ENCODE measurements around the gene DSTYK.

- TF ChIP-seq, protein P1, sequence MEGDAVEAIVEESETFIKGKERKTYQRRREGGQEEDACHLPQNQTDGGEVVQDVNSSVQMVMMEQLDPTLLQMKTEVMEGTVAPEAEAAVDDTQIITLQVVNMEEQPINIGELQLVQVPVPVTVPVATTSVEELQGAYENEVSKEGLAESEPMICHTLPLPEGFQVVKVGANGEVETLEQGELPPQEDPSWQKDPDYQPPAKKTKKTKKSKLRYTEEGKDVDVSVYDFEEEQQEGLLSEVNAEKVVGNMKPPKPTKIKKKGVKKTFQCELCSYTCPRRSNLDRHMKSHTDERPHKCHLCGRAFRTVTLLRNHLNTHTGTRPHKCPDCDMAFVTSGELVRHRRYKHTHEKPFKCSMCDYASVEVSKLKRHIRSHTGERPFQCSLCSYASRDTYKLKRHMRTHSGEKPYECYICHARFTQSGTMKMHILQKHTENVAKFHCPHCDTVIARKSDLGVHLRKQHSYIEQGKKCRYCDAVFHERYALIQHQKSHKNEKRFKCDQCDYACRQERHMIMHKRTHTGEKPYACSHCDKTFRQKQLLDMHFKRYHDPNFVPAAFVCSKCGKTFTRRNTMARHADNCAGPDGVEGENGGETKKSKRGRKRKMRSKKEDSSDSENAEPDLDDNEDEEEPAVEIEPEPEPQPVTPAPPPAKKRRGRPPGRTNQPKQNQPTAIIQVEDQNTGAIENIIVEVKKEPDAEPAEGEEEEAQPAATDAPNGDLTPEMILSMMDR (IDR thresholded peaks at IDR 0.05): no peak
- TF ChIP-seq POLR2A (IDR thresholded peaks at IDR 0.05): no peak
These were observed 40.1 kb downstream of the DSTYK start for GRCh38 chr1:205171369-205171768.

Data from uterus (tissue), 2 donors.